Stimulated activated CD8-positive, alpha-beta memory T cell treated with anti-CD3 and anti-CD28 coated beads, Interleukin-4, amount 100 ng/mL, for 1 hour (primary cell): ENCODE results near the gene MYH10.

ENCODE experiments used
- DNase-seq, 2 donors: peaks; one replicate each; pipeline ENCODE4 v3.0.0-alpha.2; 2020; ENCODE audit warnings: low read depth in 2 of 2, low spot score in 1 of 2

MYH10 gene

DNA sequence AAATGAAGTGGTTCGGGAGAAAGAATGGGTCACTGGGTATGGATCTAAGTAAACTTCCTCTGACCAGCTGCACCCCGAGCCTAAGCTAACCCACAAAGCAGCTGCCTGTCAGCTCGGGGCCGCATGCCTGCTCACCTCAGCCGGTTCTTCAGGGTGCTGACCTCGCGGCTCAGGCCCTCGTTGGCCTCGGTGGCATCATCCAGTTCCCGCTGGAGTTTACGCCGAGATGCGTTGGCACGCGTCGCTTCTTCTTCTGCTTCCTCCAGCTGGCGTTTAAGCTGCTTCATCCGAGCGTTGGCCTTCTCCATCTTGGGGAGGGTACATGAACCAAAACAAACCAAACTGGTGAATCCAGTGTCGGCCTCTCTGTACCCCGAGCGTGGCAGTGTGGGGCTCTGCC is 153.8 kb downstream of the MYH10 start:
- DNase-seq = no peak

DNA sequence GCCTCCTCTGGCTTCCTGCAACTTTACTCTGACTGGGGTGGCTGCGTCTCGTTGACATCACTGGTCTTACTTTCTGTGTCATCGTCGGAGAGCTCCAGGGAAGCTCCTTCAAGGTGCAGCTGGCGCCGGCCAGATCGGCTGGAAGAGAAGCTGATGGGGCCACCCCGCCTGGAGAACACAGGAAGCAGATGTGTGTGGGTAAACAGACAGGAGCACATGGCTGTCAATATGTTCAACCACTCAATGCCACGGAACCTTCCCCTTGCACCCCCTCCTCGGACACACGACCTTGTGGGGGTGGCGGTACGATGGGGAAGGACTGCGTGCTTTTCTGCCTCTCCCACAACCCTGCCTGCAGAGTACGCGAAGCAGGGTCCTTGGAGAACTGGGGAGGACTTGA is 154.7 kb downstream of the MYH10 start:
- DNase-seq = no peak

DNA sequence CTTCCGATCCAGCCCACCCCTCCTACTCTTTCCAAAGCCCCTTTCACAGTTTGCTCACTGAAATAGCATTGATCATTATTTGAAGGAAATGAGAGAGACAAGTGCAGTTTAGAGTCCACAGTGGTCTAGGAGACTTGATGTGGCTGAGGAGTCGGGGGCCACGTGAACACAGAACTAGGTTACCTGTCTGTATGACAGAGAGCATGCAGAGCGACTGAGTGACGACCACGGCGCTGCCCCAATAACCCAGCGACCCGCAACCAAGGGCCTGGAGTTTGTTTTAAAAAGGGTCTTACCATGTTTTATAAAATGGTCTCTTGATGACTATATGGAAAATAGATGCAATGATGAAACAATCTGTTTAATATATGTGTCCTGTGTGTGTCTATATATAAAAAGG is 155.3 kb downstream of the MYH10 start:
- DNase-seq = no peak

GRCh38 chr17:8474826-8475225 is 155.7 kb downstream of the MYH10 start:
- no peak for DNase-seq

DNA sequence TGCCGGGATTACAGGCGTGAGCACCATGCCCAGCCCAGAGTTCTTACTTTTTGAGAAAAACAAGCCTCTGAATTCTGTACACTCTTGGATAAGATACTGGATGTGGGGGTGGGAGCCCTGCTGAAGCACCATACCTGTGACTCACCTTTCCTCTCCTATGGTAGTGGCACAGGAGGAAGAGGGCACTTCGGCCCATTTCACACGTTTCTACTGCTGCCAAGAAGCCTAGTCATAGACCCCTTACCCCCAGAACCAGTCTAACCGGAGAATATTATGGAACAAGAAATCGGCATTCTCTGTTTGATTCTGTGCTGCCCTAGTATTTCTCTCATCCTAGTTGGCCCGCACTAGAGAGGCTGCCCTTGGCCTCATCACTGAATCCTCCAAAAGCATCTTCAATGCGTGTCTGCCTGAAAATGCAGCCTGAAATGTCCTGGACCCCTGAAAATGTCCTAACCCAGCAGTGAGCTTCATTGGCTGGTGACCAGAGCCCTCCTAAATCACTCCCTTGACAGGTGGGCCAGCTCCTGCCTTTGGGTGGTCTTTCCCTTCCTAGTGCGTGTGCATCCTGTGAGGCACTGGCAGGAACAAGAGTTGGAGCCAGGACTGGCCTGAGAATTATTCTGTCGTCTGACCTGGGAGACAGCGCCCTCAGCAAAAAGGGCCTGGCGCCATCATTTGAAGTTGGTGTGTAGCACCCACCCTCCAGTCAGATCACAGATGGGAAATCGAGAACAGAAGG is 156.9 kb downstream of the MYH10 start:
- DNase-seq = no peak

DNA sequence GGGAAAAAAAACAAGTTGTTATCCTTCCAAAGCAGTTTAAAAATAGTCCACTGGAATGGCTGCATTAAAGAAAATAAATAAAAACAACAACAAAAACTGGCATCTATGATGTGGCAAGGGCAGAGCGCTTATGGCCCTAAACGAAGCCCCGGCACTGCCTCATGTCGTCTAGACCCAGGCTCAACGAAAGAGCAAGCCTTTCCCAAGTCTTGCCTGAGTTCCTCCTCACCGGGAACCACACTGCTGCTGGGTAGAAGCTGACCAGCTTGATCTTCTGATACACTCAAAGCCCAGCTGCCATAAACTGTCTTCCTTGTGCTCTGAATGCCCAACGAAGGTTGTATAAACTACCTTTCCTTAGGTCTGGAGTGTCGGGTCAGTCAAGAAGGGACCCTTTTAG is 157.9 kb downstream of the MYH10 start:
- DNase-seq = no peak

GRCh38 chr17:8470447-8471047 is 160.0 kb downstream of the MYH10 start:
- no peak for DNase-seq

GRCh38 chr17:8469964-8470363 is 160.6 kb downstream of the MYH10 start:
- DNase-seq = no peak

DNA sequence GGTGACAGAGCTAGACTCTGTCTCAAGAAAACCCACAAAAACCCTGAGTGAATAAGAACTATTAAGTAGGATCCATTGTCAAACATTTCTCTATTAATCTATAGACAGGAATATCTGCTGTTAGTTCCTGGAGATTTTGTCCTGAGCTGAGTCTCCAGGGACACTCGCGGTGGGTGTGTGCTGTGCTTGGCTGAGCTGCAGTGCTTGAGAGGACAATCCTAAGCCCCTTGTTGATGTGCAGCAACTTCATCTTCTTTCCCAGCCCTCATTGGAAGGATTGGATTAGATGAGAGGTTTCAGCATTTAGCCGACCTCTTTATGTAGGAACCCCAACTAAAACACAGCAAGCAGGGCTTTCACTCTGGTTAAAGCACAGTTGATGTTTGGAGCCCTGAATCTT is 161.5 kb downstream of the MYH10 start:
- no peak for DNase-seq

- no peak for DNase-seq
These were observed 162.4 kb downstream of the MYH10 start for GRCh38 chr17:8468127-8468526.

DNA sequence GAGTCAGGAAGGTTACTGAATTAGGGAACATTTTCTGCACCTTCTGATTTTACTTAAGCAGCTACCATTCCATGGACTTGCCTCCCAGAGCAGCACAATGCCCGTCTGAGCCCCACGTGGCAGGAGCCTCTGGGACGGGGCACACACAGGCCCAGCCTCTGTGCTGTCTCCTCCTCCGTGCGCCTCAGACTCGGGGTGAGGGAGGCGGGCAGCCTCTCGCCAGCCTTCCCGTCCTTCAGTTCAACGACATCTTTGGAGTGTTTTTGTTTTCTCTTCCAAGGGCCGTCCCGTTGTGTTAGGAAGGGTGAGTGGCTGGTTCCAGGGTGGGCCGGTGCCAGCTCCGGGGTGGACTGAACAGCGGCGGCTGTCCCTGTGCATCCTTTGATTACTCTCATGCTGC is 163.0 kb downstream of the MYH10 start:
- no peak for DNase-seq

DNA sequence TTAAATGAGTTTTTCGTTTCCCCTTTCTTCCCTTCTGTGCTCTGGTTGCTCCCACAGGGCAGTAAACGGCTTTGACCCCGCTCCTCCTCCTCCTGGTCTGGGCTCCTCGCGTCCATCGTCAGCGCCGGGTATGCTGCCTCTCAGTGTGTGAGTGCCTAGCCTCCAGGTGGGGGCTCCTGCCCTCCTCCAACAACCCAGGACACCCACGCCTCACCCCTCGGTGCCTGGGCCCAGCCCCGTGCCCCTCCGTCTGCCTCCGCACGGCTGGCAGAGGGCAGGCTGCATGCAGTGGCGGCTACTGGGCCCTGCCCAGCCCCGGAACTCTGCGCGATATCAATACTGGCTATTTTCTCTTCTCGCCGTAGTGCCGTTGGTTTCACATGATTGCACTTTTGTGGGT is 163.7 kb downstream of the MYH10 start:
- DNase-seq = no peak

DNA sequence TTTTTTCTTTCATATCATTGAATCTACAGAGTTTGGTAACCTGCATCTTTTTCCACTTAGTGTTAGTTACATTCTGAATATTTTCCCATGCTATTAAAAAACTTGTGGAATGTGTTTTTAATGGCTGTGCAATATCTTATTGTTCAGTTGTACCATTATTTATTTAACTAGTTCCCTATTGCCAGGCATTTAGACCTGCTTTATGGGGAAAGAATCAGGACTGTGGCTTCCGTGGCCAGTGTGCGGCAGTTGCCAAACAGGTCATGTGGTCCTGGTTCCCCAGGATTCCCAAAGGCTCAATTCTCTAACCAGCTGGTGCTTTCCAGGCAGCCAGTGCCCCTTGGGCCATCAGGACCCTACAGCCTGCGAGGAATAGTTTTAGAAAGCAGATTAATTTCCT is 164.1 kb downstream of the MYH10 start:
- no peak for DNase-seq

GRCh38 chr17:8465759-8466158 is 164.8 kb downstream of the MYH10 start:
- no peak for DNase-seq

- no peak for DNase-seq
These were observed 165.2 kb downstream of the MYH10 start for GRCh38 chr17:8465356-8465755.

- no peak for DNase-seq
These were observed 165.6 kb downstream of the MYH10 start for GRCh38 chr17:8464941-8465340.

DNA sequence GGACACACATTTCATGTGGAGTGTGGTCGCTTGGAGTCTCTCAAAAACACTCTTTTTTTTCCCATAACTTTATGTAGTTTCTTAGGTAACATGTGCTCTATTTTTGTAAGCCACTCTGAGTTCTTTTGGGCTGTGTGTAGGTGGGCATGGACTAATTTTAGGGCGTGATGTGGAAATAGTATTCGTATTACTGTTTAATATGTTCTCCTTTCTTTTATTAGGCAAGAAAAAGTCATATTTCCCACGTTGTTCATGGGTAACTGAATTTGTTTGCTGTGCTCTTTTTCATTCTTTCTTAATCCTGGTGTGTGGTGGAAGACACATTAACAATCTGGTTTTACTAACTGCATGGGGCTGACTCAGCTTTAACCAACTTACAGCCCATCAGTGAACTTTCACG is 167.4 kb downstream of the MYH10 start:
- no peak for DNase-seq

DNA sequence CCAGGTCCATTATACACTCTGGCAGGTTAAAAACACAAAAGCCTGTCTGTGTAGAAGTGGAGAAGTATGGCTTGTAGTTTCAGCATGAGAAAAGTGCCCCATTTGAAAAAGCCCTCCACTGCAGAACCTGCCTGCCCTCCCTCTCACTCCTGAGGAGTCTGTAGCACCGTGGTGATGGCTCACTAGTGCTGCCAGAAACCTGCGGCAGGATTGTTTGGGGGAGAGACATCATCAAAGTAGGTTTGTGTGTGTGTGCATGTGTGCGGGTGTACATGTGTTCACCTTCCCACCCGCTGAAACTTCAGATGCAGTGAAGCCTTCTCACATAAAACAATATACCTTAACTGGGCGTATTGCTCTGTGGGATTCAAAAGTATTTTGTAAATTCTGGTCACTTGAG is 168.0 kb downstream of the MYH10 start:
- no peak for DNase-seq

- DNase-seq = no peak
These were observed 170.7 kb downstream of the MYH10 start for GRCh38 chr17:8459831-8460230.

GRCh38 chr17:8459107-8459506 is 171.4 kb downstream of the MYH10 start:
- no peak for DNase-seq

- no peak for DNase-seq
These were observed 172.4 kb downstream of the MYH10 start for GRCh38 chr17:8458128-8458527.

- DNase-seq = no peak
These were observed 174.8 kb downstream of the MYH10 start for GRCh38 chr17:8455665-8456209.

DNA sequence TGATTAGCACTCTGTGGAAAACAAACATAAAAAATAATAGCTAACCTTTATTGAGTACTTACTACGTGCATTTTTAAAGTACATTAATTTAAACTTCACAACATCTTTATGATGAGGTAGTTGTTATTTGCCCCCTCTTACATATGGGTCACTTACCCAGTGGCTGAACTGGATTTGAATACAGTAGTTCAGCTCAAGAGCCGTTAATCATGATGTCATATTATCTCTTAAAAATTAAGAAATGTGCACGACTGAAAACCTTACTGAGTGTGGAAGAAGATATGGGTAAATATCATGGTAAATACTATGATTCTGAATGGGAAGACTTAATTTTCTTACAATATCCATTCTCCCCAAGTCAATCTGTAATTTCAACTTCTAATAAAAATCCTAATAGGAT is 177.2 kb downstream of the MYH10 start:
- no peak for DNase-seq
